Raji (cell line): ENCODE measurements around the gene VMA21.

Experiments
- POLR2A ChIP-seq: IDR thresholded peaks from 2 replicates; pipeline ENCODE4 v1.6.1; 2011; ENCODE audit warnings: low read depth, low read length, control low read depth; ENCODE audit not compliant: insufficient read depth

VMA21 gene, protein sequence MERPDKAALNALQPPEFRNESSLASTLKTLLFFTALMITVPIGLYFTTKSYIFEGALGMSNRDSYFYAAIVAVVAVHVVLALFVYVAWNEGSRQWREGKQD

DNA sequence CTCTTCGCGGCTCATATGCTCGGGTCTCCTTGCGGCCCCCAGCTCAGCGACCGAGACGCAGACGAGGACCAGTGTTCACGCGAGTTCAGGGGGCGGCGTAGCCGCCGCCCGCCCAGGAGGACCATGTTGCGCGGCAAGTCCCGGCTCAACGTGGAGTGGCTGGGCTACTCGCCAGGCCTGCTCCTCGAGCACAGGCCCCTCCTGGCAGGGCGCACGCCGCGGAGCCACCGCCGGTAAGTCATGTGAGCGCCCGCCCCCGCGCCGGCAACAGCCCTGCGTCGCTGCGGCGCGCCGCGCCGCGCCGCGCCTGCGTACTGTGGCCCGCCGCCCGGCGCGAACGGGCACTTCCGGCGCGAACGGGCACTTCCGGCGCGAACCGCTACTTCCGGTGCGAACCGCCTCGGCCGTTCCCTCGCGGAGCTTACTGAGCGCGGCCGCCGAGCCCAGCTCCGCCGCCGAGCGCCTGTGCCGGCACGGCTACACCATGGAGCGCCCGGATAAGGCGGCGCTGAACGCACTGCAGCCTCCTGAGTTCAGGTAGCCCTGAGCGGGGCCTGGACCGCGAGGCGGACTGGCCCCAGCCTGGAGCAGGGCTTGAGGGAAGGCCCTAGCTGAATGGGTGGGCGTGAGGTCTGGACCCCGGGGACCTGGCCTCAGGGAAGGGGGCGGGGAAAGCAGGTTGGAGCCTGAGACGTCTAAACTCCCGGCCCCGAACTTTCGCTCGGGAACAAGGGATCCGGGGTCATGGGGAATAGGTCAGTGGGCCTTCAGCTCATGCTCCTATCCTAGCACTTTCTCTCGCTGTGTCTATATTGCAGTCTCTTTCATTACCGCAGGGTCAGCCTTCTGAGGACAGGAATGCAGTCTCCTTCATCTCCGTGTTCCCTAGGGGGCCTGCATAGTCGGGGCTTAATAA is at the start of gene VMA21:
TSS of gene VMA21 (plus strand) at position 382 of the 916 bp plus-strand sequence. CDS start at position 485, 103 bp downstream.
- TF ChIP-seq POLR2A: peak; percentile 65

DNA sequence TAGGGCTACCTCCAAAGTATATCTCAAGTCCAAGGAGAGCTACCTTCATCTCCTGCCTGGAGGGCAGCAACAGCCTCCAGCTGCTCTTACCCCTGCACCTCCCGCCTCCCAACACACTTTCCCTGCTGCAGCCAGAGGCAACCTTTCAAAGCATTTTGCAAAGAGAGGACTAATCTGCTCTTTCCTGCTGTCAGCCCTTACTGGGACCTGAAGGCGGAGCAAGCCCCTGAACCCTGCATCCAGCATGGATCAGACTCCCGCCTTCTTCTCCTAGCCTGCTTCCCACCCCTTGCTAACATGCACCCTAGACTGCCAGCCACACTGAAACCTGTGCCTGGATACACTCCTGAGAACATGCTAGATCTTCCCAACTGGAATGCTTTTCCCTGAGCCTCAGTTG is 37.7 kb upstream of the VMA21 start:
- no peak for TF ChIP-seq POLR2A

DNA sequence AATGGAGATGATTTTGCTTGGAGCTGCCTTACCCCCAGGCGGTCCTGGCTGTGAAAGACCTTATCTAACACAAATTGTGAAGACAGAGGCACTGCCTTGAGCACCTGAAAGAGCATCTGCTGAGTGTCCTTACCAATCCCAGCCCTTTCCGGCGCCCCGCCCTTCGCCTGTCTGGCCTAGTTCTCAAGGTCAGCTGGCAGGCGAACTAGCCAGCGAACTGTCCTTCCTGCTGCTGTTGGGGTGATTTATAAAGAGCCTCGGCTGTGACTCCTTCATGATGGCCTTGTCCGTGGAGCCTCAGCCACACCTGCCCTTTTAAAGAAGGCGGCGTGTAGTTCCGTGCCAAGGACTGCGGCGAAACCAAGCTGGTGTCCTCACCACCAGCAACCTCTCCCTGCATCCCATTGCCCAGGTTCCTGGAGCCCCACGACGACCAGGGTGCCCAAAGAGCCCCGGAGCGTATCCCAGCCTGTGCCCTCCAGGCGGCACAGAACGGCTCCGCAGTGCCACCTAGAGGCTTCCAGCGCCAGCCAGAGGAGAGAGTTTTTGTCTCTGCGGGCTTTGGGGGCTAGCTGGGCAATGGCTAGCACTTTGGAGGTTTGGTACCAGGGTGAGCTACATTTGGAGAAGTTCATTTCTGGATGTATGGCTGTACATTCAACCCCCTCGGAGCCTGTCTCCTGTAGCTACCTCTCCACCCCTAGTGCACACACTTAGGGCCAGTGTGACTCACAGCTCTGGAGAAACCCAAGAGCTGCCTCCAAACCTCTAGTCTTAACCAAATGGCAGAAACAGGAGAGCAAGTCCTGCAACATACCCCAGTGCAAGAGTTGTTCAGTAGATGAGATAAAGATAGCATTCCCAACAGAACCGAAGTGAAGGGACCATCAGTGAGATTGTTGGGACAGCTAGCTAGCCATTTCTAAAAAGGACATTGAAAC is 36.8 kb upstream of the VMA21 start:
- TF ChIP-seq POLR2A: no peak

DNA sequence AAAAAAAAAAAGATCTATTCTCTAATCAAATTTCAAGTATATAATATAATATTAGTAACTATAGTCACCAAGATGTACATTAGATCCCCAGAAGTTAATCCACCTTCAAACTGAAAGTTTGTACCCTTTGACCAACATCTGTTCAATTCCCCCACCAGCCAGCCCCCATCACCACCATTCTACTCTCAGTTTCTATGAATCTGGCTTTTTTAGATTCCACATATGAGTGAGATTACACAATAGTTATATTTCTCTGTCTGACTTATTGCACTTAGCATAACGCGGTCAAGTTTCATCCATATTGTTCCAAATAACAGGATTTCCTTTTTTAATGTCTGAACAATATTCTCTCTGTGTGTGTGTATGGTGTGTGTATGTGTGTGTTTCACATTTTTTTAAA is 33.7 kb upstream of the VMA21 start:
- TF ChIP-seq POLR2A: no peak

DNA sequence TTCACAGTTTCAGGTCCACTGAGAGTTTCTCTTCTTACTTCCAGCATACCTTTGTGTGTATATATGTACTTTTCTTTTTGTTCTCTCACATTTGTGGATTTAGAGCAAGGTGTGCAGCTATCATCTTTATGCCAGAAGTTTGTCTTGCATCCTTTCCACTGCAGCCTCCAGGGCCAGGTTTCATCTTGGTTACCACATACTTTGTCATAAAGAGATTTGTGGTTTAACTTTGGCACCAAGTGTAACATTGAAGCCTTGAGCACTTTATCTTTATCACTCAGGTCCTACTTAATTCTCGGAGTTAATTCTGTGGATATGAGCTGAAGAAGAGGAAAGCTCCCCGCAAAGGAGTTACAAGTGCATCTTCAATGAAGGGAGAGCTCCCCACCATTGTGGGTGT is 31.4 kb upstream of the VMA21 start:
- TF ChIP-seq POLR2A: no peak

DNA sequence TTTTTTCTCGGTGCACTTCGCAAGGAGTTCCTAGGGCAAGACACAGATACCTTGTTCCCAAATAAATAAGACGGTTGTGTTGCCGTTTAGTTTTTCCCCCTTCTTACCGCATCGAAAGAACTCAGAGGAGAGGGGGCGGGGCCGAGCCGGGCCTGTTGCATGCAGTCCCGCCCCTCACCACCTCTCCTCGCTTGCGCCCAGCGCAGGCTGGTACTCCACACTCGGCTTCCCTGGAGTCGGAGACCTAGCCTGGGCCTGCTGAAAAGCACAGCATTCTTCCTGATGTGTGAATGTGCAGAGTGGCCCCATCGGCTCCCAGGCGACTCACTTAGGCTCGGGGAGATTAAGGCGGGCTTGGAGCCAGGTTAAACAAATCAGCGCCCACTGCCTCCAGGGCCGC is 26.1 kb upstream of the VMA21 start:
- TF ChIP-seq POLR2A: no peak

DNA sequence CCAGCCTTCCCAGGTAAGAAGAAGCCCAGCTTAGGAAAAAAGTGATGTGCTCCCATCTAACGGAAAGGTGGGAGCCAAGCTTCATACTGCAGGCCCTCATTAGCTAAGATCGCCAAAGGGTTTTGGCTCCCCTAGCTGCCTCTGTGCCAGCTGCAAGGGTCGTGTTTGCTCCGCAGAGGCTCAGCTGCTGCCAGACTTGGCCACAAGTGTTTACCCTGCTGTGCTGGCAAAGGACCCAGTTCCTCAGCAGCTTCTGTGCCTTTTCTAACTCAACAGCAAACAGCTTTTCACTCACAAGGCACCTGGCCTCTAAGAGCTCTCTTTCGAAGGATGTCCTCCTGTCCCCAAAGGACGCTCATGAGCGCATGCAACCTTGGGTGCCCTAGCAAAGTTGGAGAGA is 12.2 kb upstream of the VMA21 start:
- no peak for TF ChIP-seq POLR2A

DNA sequence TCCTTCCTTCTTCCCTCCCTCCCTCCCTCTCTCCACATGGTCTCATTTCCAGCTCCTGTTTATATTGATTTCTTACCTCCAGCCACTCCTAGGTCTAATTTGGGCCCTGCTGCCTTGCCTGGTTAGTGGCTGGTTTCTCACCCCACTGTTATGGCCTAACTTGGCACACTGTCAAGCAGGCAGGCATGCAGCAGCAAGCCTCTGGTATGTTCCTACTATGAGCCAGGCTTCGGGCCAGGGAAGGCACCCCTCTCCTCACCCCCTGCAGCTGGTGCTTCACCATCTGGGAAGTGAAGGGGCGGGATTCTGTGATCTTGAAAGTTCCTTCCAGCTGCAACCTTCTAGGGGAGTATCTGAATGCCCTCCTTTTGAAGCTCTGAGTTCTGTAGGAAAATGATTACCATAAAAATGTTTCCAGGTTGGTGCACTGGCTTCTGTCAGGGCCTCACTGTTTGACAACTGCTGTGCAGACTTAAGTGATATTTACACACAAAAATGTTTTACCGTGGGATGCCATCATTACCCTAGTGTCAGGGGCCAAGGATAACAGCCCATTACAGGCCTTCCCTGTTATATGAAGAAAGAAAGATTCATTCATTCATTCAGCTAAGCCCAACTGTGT is 10.1 kb upstream of the VMA21 start:
- no peak for TF ChIP-seq POLR2A

DNA sequence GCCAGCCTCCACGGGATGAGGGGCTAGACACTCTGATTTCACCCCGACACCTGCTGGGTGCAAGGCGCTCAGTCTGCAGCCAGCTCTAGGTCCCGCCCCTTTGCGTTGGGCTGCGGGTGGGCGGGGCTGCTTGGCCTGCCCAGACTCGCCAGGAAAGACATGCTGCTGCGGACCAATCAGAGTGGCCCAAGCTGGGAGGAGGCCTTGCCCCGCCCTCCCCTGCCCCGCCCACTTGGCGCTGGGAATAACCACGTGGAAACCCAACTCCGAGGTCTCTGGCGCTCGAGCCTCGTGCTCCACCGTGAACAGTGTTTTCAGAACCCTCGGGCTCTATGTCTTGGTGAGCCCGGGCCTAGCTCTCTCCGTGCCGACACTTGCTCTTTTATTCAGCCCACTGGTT is 5.3 kb upstream of the VMA21 start:
- no peak for TF ChIP-seq POLR2A

DNA sequence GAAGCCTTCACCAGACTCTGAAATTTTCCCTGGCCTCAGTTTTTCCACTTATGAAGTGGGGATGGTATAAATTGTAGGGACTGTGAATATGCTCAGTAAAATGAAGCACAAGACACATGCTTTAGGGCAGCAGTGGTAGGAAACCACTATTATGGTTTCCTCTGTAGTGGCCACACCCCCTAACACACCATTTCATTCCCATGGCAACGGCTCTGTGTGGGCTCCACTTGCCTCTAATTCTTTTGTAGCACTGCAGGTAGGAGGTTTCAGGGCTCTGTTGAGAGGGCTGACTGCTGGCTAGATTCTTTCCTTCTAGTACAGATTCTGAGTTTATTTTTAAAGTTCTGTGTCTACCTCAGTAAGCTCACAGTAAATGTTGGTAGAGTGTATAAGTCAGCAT is 3.5 kb upstream of the VMA21 start:
- no peak for TF ChIP-seq POLR2A

DNA sequence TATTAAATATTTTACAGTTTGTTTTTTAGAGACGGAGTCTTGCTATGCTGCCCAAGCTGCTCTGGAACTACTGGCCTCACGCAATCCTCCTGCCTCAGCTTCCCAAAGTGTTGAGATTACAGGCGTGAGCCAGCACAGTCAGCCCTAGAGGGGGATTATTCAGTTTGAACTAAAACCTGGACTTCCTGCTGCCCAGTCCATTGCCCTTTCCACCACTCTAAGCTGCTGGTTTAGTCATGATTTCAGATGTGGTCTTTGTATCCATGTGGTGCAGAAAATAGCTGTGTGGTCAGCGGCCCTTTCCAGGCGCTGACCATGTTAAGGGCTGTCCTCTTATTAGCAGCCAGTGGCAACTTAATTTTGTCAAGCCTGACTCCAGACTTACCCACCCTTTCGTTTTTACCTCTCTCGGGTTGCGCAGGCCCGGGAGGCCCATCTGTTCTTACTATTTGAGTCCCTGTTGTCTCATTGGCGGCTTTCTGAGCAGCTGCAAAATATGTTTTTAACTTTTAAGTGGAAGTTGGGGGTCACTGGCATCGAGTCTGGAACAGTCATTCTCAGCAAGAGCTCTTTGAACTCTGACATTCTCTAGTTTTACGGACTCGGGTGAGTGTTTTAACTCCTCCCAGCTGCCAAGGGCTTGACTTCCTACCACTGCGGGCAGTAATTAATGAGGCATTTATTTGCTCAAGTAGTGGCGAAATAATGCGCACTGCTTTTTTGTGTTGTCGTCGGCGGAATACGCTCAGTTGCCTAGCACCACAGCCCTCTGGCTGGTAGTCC is 773 bp upstream of the VMA21 start:
- no peak for TF ChIP-seq POLR2A

DNA sequence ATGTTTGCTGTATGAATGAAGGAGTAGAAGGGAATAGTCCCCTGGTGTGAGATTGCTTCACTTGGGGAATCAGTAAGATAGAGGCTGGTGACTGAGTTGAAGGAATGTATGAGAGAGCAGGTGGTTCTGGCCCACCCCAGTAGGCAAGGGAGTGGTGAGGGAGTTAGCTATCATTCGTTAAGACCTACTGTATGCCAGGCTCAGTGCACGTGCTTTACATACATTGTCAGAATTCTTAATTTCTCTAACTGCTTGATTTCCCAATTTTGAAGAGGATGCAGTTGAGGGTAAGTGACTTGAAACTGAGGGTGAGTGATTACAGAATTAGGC is 700 bp downstream of the VMA21 start:
- TF ChIP-seq POLR2A: no peak

DNA sequence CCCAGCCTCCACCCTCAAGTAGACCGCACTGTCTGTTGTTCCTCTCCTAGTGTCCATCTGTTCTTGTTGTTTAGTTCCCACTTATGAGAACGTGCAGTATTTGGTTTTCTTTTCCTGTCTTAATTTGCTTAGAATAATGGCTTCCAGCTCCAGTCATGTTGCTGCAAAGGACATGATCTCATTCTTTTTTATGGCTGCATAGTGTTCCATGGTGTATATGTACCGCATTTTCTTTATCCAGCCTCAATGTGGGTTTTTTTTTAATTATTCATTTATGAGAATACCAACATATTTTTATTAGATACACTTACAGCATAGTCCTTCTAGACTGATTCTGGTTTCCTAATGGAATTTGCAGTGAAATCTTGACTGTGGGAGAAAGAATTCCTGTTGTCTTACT is 1.3 kb downstream of the VMA21 start:
- no peak for TF ChIP-seq POLR2A

DNA sequence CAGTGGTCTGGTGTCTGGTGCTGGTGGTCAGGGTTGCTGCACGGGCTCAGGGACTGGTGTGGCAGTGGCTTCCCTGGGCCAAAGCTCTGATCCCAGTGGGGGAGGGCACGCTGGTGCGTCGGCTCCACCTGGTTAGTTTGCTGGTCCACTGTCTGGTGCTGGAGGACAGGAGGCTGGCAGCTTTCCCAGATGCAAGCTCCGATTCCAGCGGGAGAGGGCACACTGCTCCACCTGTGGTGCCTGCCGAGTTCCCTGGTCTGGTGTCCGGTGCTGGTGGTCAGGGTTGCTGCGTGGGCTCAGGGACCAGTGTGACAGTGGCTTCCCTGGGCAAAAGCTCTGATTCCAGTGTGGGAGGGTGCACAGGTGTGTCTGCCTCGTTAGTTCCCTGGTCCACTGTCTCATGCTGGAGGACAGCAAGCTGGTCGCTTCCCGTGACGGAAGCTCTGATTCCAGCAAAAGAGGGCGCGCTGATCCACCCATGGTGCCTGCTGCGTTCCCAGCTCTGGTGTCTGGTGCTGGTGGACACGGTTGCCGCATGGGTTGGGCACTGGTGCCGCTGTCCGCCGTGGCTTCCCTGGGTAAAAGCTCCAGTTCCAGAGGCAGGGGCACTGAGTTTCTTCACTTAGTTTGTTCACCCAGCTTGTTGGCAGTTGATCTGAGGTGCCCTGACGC is 5.8 kb downstream of the VMA21 start:
- TF ChIP-seq POLR2A: no peak
